Activated CD4-positive, alpha-beta T cell treated with anti-CD3 and anti-CD28 coated beads for 48 hours (primary cell): Measurements from ENCODE around the gene FRG2B.
"Not testable (repeated sequence)": the region's sequence is repeated elsewhere in the genome, so short reads cannot be mapped to it uniquely, and the experiment has no call there.

Source experiments
- DNase-seq: peaks from one replicate; pipeline ENCODE4 v3.0.0-alpha.2; 2020

FRG2B gene

DNA sequence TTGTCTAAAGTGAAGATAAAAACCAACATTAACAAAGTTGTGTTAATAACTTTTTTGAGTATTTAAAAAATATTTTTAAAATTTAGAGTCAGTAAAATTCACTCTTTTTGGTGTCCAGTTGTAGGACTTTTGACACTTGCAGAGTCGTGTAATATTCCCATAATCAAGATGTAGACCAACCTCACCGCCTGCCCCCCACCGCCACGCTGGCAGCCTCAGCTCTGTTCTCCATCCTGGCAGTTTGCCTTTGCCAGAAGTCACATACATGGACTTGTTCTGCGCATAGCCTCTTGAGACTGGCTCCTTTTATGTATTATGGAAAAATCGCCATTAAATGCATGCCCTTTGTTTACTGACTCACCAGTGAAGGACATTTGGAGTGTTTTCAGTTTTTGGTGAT, 33.9 kb downstream of the FRG2B start:
- no peak for DNase-seq

DNA sequence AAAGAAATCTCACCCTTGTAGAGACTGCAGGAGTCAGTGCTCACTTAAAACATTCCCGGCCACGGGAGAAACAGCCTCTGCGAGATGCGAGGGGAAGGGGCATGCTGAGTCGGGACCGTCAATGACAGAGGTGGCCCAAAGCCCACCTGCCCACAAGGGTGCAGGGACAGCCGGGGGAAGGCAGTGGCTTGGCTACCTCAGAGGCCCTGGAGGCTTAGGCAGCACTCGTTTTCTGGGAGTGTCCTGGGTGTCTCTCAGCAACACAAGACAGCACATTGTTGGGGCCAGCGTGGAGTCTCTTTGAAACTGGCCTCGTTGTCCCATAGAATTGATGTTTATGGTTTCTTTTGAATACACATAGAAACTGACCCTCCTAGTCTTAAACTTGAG, 35.6 kb downstream of the FRG2B start:
- DNase-seq: no peak

DNA sequence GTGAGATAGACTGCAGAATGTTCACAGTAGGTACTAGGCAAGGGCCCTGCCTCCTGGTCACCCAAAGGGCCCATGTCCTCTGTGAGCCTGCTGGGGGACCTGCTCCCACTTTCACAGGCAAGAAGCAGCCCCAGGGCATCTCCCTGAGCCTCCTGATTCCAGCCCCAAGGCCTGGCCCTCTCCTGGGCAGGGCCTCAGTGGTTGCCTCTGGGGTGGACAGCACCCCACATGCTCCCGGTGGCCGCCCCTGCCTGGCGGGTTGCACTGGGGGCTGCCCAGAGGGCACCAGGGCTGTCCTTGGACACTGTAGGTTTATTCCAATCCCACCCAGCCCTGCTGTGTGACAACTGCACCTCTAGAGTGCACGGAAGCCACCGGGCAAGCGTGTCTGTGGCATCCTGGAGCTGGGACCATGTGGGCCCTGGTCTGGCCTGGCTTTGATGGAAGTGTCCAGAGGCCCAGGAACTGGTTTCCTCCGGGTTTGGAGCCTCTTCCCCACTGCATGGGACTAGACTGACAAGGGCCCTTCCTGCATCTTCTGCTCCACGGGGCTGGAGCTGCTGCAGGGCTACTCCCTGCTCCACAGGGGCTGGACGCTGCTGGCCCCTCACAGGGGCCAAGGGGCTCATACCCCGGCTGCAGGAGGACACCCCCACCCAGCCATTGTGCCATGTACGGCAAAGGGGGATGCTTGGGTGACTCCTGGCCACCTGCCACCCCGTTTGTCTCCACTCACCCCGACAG, 36.2 kb downstream of the FRG2B start:
- no peak for DNase-seq

GRCh38 chr10:133577037-133577436, 49.6 kb downstream of the FRG2B start:
- not testable (repeated sequence) for DNase-seq
